Neural cell (in vitro differentiated cells): ENCODE measurements around the gene PEAK1. TPM values are rescaled to one million over a fixed set of nuclear protein-coding genes. Genes with fewer than 3 reads are reported as not detected.

ENCODE experiments used
- H2AFZ ChIP-seq: fragments of 200-600, 300-800 bp; sonication (generic), shearing (Covaris generic); 2 replicates; pipeline ENCODE4 v1.6.0; 2014; ENCODE audit warnings: low read depth, mild to moderate bottlenecking, antibody characterized with exemption, low read length, moderate library complexity
- H3F3A ChIP-seq: fragments of 200-600 bp; shearing (Covaris generic); 2 replicates; pipeline ENCODE4 v1.6.1; 2016; ENCODE audit warnings: mild to moderate bottlenecking, moderate library complexity, mixed read lengths, antibody characterized with exemption, low read length; ENCODE audit not compliant: insufficient read depth, poor library complexity, severe bottlenecking
- H3K27ac ChIP-seq: fragments of 200-600, 300-800 bp; sonication (generic), shearing (Covaris generic); 2 replicates; pipeline ENCODE4 v1.5.1; 2014; ENCODE audit warnings: mild to moderate bottlenecking, low read length, moderate library complexity
- H3K27me3 ChIP-seq: fragments of 300-800, 200-600 bp; sonication (generic), shearing (Covaris generic); 2 replicates; pipeline ENCODE4 v1.6.0; 2014; ENCODE audit warnings: mild to moderate bottlenecking, low read depth, low read length, moderate library complexity; ENCODE audit not compliant: insufficient read depth
- H3K36me3 ChIP-seq: fragments of 300-800, 200-600 bp; sonication (generic), shearing (Covaris generic); 2 replicates; pipeline ENCODE4 v1.5.1; 2014; ENCODE audit warnings: mild to moderate bottlenecking, antibody characterized with exemption, low read length, moderate library complexity; ENCODE audit not compliant: insufficient read depth
- H3K4me2 ChIP-seq: fragments of 300-800, 200-600 bp; sonication (generic), shearing (Covaris generic); 2 replicates; pipeline ENCODE4 v1.6.0; 2014; ENCODE audit warnings: mild to moderate bottlenecking, low read length
- H3K4me3 ChIP-seq: fragments of 300-800, 200-600 bp; sonication (generic), shearing (Covaris generic); 2 replicates; pipeline ENCODE4 v1.5.1; 2014; ENCODE audit warnings: mild to moderate bottlenecking, low read length, moderate library complexity
- H3K79me2 ChIP-seq: fragments of 200-600 bp; shearing (Covaris generic); replicated peaks from 2 replicates; pipeline ENCODE4 v1.6.0; 2014; ENCODE audit warnings: mild to moderate bottlenecking, low read length, moderate library complexity; ENCODE audit not compliant: insufficient read depth
- H3K9ac ChIP-seq: fragments of 300-800, 200-600 bp; sonication (generic), shearing (Covaris generic); 2 replicates; pipeline ENCODE4 v1.6.1; 2016; ENCODE audit warnings: mild to moderate bottlenecking, low read length, mixed read lengths
- H3K9me2 ChIP-seq: fragments of 200-600 bp; shearing (Covaris generic); 2 replicates; pipeline ENCODE4 v1.6.1; 2016; ENCODE audit warnings: mild to moderate bottlenecking, low read length, mixed read lengths; ENCODE audit not compliant: insufficient read depth
- H3K9me3 ChIP-seq: fragments of 200-600, 300-800 bp; sonication (generic), shearing (Covaris generic); 2 replicates; pipeline ENCODE4 v1.6.1; 2016; ENCODE audit warnings: mild to moderate bottlenecking, mixed run types, low read length, moderate library complexity, mixed read lengths
- H4K20me1 ChIP-seq: fragments of 200-600 bp; shearing (Covaris generic); 2 replicates; pipeline ENCODE4 v1.6.1; 2016; ENCODE audit warnings: mild to moderate bottlenecking, mixed run types; ENCODE audit not compliant: insufficient read depth
- CTCF ChIP-seq: fragments of 450-650 bp; IDR thresholded peaks from 2 replicates; pipeline ENCODE4 v1.5.1; 2014; ENCODE audit warnings: antibody characterized with exemption, mild to moderate bottlenecking, moderate library complexity; ENCODE audit not compliant: poor library complexity, severe bottlenecking
- EP300 ChIP-seq: fragments of 450-650 bp; conservative IDR thresholded peaks from 2 replicates; pipeline ENCODE4 v1.6.1; 2014; ENCODE audit warnings: antibody characterized with exemption, mild to moderate bottlenecking, moderate library complexity; ENCODE audit not compliant: poor library complexity, severe bottlenecking
- EZH2 ChIP-seq: fragments of 200-600, 300-800 bp; shearing (Covaris generic), sonication (generic); IDR thresholded peaks from 2 replicates; pipeline ENCODE4 v1.6.1; 2014; ENCODE audit warnings: antibody characterized with exemption, low read length, borderline replicate concordance, mild to moderate bottlenecking; ENCODE audit not compliant: insufficient read depth, poor library complexity, severe bottlenecking
- MXI1 ChIP-seq: fragments of 450-650 bp; conservative IDR thresholded peaks from 2 replicates; pipeline ENCODE4 v1.6.1; 2014; ENCODE audit warnings: antibody characterized with exemption, mild to moderate bottlenecking; ENCODE audit not compliant: poor library complexity, severe bottlenecking
- POLR2AphosphoS5 ChIP-seq: IDR thresholded peaks from 2 replicates; pipeline ENCODE4 v1.6.1; 2012
- RAD21 ChIP-seq: fragments of 450-650 bp; conservative IDR thresholded peaks from 2 replicates; pipeline ENCODE4 v1.6.1; 2014; ENCODE audit warnings: antibody characterized with exemption, mild to moderate bottlenecking, moderate library complexity
- REST ChIP-seq: IDR thresholded peaks from 2 replicates; pipeline ENCODE4 v1.6.1; 2012; ENCODE audit warnings: borderline replicate concordance
- SMC3 ChIP-seq: fragments of 450-650 bp; conservative IDR thresholded peaks from 2 replicates; pipeline ENCODE4 v1.6.1; 2014; ENCODE audit warnings: antibody characterized with exemption, mild to moderate bottlenecking, moderate library complexity; ENCODE audit not compliant: poor library complexity
- TAF1 ChIP-seq: IDR thresholded peaks from 2 replicates; pipeline ENCODE4 v1.6.1; 2012; ENCODE audit warnings: low read depth
- polyA plus RNA-seq: library from polyadenylated mRNA; depleted of rRNA; stranded (reverse); fragments of >200 nt; gene quantifications from 2 replicates; pipeline ENCODE4 v1.2.3, GENCODE V29; 2014

PEAK1 gene
- polyA plus RNA-seq, 1 donor from 2014 or later: 5.8 TPM

- no peaks in the 10 kb centered on the region for H4K20me1 ChIP-seq
- no peak overlapping the region for H3K27ac ChIP-seq
These were observed 64.6 kb downstream of the PEAK1 start for GRCh38 chr15:77355321-77355720.

GRCh38 chr15:77354063-77354462, 65.8 kb downstream of the PEAK1 start:
- Histone ChIP-seq H4K20me1 (no peaks in the 10 kb centered on the region), H3K27me3 (no peaks in the 10 kb centered on the region), H3K9ac (no peak overlapping the region), H3K9me2 (no peaks in the 10 kb centered on the region), H3K36me3 (no peaks in the 10 kb centered on the region), H3F3A (no peaks in the 10 kb centered on the region), H3K79me2 (no peaks in the 10 kb centered on the region), H3K27ac (no peak overlapping the region), H3K4me2 (no peak overlapping the region), H3K4me3 (no peak overlapping the region), H3K9me3 (no peaks in the 10 kb centered on the region), H2AFZ (no peak overlapping the region)
- TF ChIP-seq EP300 (no peak), REST (no peak), CTCF (no peak), MXI1 (no peak), SMC3 (no peak), TAF1 (no peak), POLR2AphosphoS5 (no peak)

More at GRCh38 chr15:77355321-77355720, 64.6 kb downstream of the PEAK1 start:
- H3K4me2 ChIP-seq: no peak overlapping the region
- no peaks in the 10 kb centered on the region for H3K27me3 ChIP-seq
- H3K9me3 ChIP-seq: no peaks in the 10 kb centered on the region
- H3F3A ChIP-seq: no peaks in the 10 kb centered on the region
- H3K79me2 ChIP-seq: no peaks in the 10 kb centered on the region
- H3K4me3 ChIP-seq: no peak overlapping the region
- H3K36me3 ChIP-seq: no peaks in the 10 kb centered on the region
- no peak overlapping the region for H3K9ac ChIP-seq
- no peak overlapping the region for H2AFZ ChIP-seq
- TF ChIP-seq POLR2AphosphoS5 (no peak), EZH2 (no peak), CTCF (no peak), REST (no peak), EP300 (no peak), MXI1 (no peak), SMC3 (no peak), RAD21 (no peak), TAF1 (no peak)
- no peaks in the 10 kb centered on the region for H3K9me2 ChIP-seq
